GM18858 (cell line): Measurements from ENCODE around the gene SYPL1.

Source experiments
- ATAC-seq: cut with Tn5 transposase; IDR thresholded peaks from one replicate; pipeline ENCODE4 v1.9.1; 2021; ENCODE audit not compliant: unreplicated experiment

SYPL1 gene

DNA sequence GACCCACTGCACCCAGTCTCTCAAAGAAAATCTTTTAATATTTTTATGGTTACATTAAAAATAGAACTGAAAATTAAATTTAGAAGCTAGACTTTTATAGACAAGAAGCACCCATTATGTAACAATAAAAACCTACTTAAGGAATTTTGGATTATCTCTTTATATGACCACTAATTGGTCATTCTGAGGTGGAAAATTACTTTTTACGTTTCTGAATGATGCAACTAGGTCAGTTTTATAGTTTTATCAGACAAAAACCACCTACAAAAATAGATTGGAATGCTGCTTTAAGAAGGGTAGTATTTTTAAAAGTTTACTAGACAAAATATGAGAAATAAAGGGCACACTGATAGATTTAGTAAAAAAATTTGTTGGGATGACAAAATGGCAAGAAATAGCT, 16.5 kb downstream of the SYPL1 start:
- ATAC-seq = no peak

DNA sequence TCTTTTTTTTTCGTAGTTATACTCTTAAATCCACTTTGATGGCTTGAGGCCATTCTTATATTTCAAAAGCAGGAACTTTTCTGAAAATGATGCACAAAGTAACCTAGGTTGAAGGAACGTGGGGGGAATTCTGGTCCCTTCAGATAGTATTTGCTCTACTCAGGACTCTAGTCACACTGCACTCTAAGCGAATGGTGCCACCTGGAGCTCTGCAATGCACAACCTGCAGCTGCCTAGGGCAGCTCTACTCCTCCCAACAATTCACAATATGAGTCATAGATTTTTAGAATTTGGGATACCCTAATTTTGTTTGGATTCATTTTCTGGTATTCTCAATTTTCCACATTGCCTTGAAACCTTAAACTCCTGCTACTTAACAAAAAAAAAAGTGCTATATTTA, 17.3 kb downstream of the SYPL1 start:
- ATAC-seq = no peak

DNA sequence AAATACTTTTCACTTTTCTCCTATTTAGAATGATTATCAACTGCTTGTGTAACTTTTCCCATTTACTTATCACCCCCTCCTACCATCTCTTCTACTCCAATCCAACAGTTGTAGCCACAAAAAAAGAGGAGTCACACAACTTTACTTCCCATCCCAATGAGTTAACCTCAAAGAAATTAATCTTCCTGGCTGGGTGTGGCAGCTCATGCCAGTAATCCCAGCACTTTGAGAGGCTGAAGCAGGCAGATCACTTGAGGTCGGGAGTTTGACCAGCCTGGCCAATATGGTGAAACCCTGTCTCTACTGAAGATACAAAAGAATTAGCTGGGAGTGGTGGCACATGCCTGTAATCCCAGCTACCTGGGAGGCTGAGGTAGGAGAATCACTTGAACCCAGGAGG, 19.9 kb downstream of the SYPL1 start:
- ATAC-seq = no peak

DNA sequence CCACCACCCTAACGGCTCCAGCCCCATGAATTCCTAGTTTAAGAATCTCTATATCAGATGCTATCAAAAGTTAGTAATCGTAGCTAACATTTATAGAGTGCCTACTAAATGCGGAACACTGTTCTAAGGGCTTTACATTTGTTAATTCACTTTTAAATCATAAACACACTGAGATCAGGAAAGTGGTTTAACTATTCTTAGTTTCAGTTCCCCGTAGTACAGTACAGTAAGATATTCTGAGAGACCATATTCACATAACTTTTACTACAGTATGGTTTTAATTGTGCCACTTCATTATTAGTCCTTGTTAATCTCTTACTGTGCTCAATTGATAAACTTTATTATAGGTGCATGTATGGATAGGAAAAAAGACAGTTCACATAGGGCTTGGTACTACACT, 22.5 kb downstream of the SYPL1 start:
- ATAC-seq = peak; percentile 94

- no peak for ATAC-seq
Measured at GRCh38 chr7:106088014-106088413, 24.1 kb downstream of the SYPL1 start.

GRCh38 chr7:106086062-106086461, 26.1 kb downstream of the SYPL1 start:
- no peak for ATAC-seq

DNA sequence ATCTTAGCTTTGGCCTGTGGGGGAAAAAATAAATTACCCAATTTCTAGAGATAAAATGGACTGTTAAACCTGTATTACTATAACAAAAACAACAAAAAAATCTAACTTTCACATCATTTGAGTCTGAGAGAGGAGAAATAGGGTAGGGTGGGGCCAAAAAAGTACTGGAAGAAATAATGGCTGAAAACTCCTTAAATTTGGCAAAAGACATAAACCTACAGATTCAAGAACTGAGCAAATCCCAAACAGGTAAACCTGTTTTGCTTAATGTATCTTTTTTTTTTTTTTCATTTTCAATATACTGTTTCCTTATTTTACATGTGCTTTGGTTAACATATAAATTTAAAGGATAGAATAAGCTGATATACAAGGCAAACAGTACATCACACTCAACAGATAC, 27.1 kb downstream of the SYPL1 start:
- ATAC-seq = no peak

- ATAC-seq = no peak
Measured at GRCh38 chr7:106083717-106084116, 28.4 kb downstream of the SYPL1 start.

GRCh38 chr7:106082087-106082854, 29.8 kb downstream of the SYPL1 start:
- no peak for ATAC-seq

DNA sequence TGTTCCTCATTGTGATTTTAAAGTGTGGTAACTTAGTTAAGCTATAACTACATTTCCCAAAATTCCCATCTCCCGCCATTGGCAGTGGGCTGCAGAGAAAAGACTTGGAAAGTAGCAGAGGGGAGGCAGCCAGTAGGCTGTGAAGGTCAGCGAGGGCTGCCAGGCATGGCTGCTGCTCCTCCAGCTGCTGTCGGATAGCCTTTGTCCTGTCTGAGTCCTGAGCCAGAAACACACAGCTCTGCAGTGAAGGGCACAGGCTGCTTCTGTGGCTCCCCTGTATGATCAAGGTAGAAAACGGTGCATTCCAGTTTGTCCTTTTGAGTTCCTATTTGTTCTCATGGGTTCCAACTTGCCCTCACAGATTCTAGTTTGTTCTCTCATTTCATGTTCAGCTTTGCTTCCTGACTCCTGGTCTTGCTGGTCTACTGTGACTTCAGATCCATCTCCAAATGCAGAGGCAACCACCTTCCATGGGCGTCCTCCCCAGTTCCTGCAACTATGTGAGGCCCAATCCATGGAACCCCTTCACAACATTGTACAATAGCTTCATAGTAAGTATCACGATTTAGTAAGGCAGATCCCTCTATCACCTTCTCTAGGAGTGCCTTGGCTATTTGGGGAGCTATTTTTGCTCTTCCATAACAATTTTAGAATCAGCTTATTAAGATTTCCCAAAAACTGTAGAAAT, 31.7 kb downstream of the SYPL1 start:
- ATAC-seq = no peak

GRCh38 chr7:106076537-106076936, 35.6 kb downstream of the SYPL1 start:
- no peak for ATAC-seq

DNA sequence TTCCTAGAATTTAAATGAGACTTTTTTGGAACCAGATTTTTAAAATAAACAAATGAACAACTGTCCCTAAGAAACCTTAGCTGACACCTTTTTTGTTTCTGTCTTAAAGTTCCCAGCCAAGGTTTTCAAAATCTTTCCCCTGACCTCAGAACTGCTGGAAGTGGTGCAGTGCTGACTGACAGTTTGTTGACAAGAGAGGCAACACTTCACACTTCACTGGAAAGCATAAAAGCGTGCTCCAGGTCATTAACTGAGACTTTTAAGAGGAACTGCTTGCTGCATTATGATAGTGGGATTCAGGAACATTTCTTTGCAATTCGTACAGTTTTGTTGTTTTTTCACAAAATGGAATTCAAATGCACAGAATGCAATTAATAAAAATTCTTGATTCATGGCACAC, 36.2 kb downstream of the SYPL1 start:
- no peak for ATAC-seq

DNA sequence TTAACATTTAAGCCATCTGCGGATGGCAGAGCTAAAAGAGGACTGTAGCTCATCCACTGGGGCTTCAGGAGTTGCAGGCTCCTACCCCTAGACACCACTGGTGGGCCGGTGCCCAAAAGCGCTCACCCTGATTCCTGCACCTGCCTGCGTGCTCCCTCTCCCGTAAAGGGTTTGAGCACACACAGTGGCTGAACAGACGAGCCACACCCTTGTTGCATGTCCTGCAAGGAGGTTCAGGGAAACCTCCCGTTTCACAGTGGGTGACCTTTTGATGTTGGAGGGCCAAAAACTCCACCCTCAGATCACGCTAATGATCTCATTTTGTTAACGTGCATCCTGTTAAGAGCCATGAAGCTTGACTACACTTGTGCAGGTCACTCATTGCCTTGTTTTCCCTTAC, 37.9 kb downstream of the SYPL1 start:
- ATAC-seq = no peak

- no peak for ATAC-seq
Measured at GRCh38 chr7:106073701-106074100, 38.4 kb downstream of the SYPL1 start.

GRCh38 chr7:106072715-106073091, 39.4 kb downstream of the SYPL1 start:
- ATAC-seq = no peak

GRCh38 chr7:106071999-106072714, 40.0 kb downstream of the SYPL1 start:
- no peak for ATAC-seq

GRCh38 chr7:106071356-106071998, 40.6 kb downstream of the SYPL1 start:
- peak; percentile 97 for ATAC-seq

DNA sequence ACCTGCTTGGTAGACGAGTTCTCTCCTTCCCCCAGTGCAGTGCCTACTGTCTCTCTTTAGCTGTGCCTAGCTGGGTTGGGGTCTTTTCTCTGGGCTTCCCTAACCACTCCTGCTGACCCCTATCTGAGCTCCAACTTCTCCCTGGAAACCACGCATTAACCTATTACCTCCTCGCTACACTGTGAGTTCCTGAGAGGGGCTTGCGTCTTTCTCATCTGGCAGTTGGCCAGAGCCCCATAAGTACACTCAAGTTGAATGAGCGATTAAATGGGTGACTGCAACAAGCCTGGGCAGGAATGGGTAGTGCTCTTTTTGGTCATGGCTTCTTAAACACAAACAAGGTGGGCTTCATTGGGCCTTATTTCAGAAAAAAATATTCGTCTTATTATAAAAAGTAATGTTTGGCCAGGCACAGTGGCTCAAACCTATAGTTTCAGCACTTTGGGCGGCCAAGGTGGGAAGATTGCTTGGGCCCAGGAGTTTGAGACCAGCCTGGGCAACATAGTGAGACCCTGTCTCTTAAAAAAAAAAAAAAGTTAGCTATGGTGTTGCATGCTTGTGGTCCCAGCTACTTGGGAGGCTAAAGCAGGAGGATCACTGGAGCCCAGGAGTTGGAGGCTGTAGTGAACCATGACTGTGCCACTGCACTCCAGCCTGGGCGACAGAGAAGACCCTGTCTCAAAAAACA, 41.4 kb downstream of the SYPL1 start:
- no peak for ATAC-seq

GRCh38 chr7:106070201-106070551, 41.9 kb downstream of the SYPL1 start:
- no peak for ATAC-seq

DNA sequence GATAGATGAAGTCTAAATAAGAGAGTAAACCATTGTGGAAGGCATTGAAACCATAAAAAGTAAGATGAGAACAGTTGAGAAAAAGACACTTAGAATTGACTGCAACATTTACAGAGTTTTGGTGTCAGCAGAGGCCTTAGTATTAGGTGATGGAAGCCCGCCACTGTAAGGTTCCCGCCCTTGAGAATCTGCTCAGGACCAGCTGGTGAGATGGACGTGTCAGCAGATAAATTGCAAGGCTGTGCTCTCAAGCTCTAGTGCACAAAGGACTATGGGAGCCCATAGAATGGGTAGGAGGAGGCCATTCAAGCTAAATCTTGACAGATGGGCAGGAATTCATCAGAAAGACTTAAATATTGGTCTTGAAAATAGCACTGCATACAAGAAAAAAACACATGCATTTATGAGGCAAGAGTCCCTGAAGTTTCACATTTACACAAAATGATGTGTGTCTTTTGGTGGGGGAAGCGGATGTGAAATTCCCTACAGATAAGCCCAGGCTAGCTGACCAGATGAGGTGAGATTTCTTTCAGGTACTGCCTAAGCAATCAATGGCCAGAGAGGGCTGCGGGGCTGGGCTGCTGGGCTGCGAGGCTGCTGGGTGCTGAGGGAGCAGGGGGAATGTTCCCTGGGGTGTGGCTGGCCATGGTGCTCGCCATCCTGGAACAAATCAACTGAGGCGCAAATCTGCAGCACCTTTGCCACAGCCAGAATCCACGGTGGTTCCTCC, 42.5 kb downstream of the SYPL1 start:
- no peak for ATAC-seq
